ENCODE data around the gene MBOAT1.
"Not testable (repeated sequence)": the region's sequence is repeated elsewhere in the genome, so short reads cannot be mapped to it uniquely, and the experiment has no call there.

MBOAT1 gene

GRCh38 chr6:20142866-20143265, 69.4 kb downstream of the MBOAT1 start:
- DNase-seq = no peak
- intact Hi-C loops (cut with DNase I) = no loop called here

- DNase-seq = no peak
- intact Hi-C loops (cut with DNase I) = no loop called here
These were observed 70.3 kb downstream of the MBOAT1 start for GRCh38 chr6:20141931-20142330.

- intact Hi-C loops (cut with DNase I); DNase-seq: not testable (repeated sequence)
These were observed 72.9 kb downstream of the MBOAT1 start for GRCh38 chr6:20139127-20139963.

- no peak for DNase-seq
- intact Hi-C loops (cut with DNase I) = no loop called here
These were observed 74.4 kb downstream of the MBOAT1 start for GRCh38 chr6:20137837-20138236.

GRCh38 chr6:20137240-20137639, 75.0 kb downstream of the MBOAT1 start:
- no peak for DNase-seq
- intact Hi-C loops (cut with DNase I) = no loop called here

- no peak for DNase-seq
- intact Hi-C loops (cut with DNase I) = no loop called here
These were observed 76.5 kb downstream of the MBOAT1 start for GRCh38 chr6:20135677-20136268.

GRCh38 chr6:20134613-20135012, 77.7 kb downstream of the MBOAT1 start:
- DNase-seq = no peak
- intact Hi-C loops (cut with DNase I) = no loop called here

- intact Hi-C loops (cut with DNase I) = no loop called here
- no peak for DNase-seq
These were observed 82.8 kb downstream of the MBOAT1 start for GRCh38 chr6:20129290-20130088.

GRCh38 chr6:20128018-20128417, 84.3 kb downstream of the MBOAT1 start:
- intact Hi-C loops (cut with DNase I) = no loop called here
- no peak for DNase-seq

- peak; percentile 14 to 89 (median 68) for DNase-seq
- intact Hi-C loops (cut with DNase I) = loop anchor here (2.0 kb wide), 1 partner anchor 30 kb away; no protein-coding TSS in a partner anchor
These were observed 85.2 kb downstream of the MBOAT1 start for GRCh38 chr6:20126789-20127653.

GRCh38 chr6:20126102-20126752, 86.0 kb downstream of the MBOAT1 start:
- intact Hi-C loops (cut with DNase I) = loop anchor here (2.0 kb wide), 1 partner anchor 29 kb away; no protein-coding TSS in a partner anchor
- DNase-seq = no peak

GRCh38 chr6:20124545-20124944, 87.7 kb downstream of the MBOAT1 start:
- DNase-seq = no peak
- intact Hi-C loops (cut with DNase I) = no loop called here

- intact Hi-C loops (cut with DNase I) = no loop called here
- DNase-seq = no peak
These were observed 92.8 kb downstream of the MBOAT1 start for GRCh38 chr6:20119485-20119884.

GRCh38 chr6:20118892-20119291, 93.4 kb downstream of the MBOAT1 start:
- intact Hi-C loops (cut with DNase I) = no loop called here
- no peak for DNase-seq

- intact Hi-C loops (cut with DNase I) = no loop called here
- no peak for DNase-seq
These were observed 94.8 kb downstream of the MBOAT1 start for GRCh38 chr6:20117474-20117873.

GRCh38 chr6:20116792-20117191, 95.5 kb downstream of the MBOAT1 start:
- intact Hi-C loops (cut with DNase I) = no loop called here
- DNase-seq = no peak

- DNase-seq = no peak
- intact Hi-C loops (cut with DNase I) = no loop called here
These were observed 96.9 kb downstream of the MBOAT1 start for GRCh38 chr6:20115246-20115980.

GRCh38 chr6:20113649-20114224, 98.5 kb downstream of the MBOAT1 start:
- intact Hi-C loops (cut with DNase I) = no loop called here
- no peak for DNase-seq

GRCh38 chr6:20112841-20113240, 99.4 kb downstream of the MBOAT1 start:
- intact Hi-C loops (cut with DNase I) = no loop called here
- no peak for DNase-seq
